ENCODE results near the gene FHIT. TPM values are rescaled to one million over a fixed set of nuclear protein-coding genes. Genes with fewer than 3 reads are reported as not detected.

FHIT gene
- total and polyA plus RNA-seq, 2 experiments from 2014 or later: 0.22 to 0.90 TPM

DNA sequence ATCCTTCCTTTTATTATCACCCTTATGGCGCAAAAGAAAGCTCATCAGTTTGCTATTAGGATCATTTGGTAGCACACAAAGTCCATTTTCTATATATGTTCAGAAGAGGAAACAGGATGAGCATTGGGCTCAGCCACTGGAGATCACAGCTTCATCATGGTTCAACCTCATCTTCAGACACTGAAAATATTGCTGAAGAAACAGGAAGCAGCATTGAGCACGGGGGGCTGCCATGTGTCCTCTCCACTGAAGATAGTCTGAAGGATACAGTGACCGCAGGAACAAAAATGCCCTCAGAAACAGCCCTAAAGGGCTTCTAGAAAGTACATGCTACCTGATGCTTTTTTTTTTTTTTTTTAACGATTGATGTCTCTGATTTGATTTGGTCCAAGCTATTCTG lies 1366.2 kb downstream of the FHIT start:
- no peak for DNase-seq
- 54 to 59% methylated on average over 4 of the region's 4 CpGs for WGBS, 2 experiments (ENCODE audit: low coverage in 1 of 2, low lambda C conversion rate in 2 of 2, missing lambda C conversion rate in 2 of 2)
- TF ChIP-seq EZH2 (IDR thresholded peaks at IDR 0.05; ENCODE audit: insufficient read depth, poor library complexity, severe bottlenecking) (no peak), EZH2phosphoT487 (IDR thresholded peaks at IDR 0.05; ENCODE audit: insufficient read depth, low read depth) (no peak)

DNA sequence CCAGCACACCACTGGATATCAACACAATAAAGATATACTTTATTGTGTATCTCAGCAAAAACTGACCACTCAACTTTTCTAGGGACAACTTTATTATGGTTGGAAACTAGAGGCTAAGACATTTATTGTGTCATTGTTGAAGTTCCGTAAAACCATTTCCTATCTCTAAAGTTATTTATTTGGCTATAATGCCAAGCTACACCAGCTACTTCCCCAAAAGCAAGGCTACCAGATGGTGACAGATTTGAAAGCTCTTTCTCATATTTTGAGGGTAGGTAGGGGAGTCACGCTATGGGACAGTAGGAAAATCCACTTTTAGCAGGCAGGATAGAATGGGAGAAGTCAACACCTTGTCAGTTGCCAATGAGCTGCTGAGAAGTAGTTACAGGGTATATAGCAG lies 1366.8 kb downstream of the FHIT start:
- no peak overlapping the region for H3K4me3 ChIP-seq
- H3K27me3 ChIP-seq (replicated peaks; ENCODE audit: insufficient read depth): no peaks in the 10 kb centered on the region
- H4K20me1 ChIP-seq (ENCODE audit: insufficient read depth): no peaks in the 10 kb centered on the region
- no peak for DNase-seq
- no peaks in the 10 kb centered on the region for H3K9me3 ChIP-seq (ENCODE audit: low read depth)
- no peaks in the 10 kb centered on the region for H3F3A ChIP-seq (ENCODE audit: insufficient read depth)
- TF ChIP-seq EZH2phosphoT487 (IDR thresholded peaks at IDR 0.05; ENCODE audit: insufficient read depth, low read depth) (no peak), EZH2 (IDR thresholded peaks at IDR 0.05; ENCODE audit: insufficient read depth, poor library complexity, severe bottlenecking) (no peak)
- H3K79me2 ChIP-seq (ENCODE audit: insufficient read depth): no peaks in the 10 kb centered on the region
- H3K4me1 ChIP-seq (ENCODE audit: insufficient read depth): no peaks in the 10 kb centered on the region
- H3K4me2 ChIP-seq (ENCODE audit: unreplicated experiment): no peak overlapping the region
- H3K36me3 ChIP-seq (ENCODE audit: low read depth): no peaks in the 10 kb centered on the region
- 58 to 59% methylated on average over 2 of the region's 2 CpGs for WGBS, 2 experiments (ENCODE audit: low coverage in 1 of 2, low lambda C conversion rate in 2 of 2, missing lambda C conversion rate in 2 of 2)
- H3K9me2 ChIP-seq (ENCODE audit: insufficient read depth): no peaks in the 10 kb centered on the region
- in situ Hi-C loops (cut with MboI): no loop called here
- H3K9ac ChIP-seq: no peak overlapping the region
- H2AFZ ChIP-seq: no peak overlapping the region
- no peak overlapping the region for H3K27ac ChIP-seq

More for the DNA sequence above, 1366.2 kb downstream of the FHIT start:
- Histone ChIP-seq H3K27me3 (replicated peaks; ENCODE audit: insufficient read depth) (no peaks in the 10 kb centered on the region), H3K27ac (no peak overlapping the region), H3K4me3 (no peak overlapping the region), H3K9ac (no peak overlapping the region), H3K4me1 (ENCODE audit: insufficient read depth) (no peaks in the 10 kb centered on the region), H3F3A (ENCODE audit: insufficient read depth) (no peaks in the 10 kb centered on the region), H3K9me2 (ENCODE audit: insufficient read depth) (no peaks in the 10 kb centered on the region), H3K4me2 (ENCODE audit: unreplicated experiment) (no peak overlapping the region), H3K36me3 (ENCODE audit: low read depth) (no peaks in the 10 kb centered on the region), H3K9me3 (ENCODE audit: low read depth) (no peaks in the 10 kb centered on the region), H4K20me1 (ENCODE audit: insufficient read depth) (no peaks in the 10 kb centered on the region), H2AFZ (no peak overlapping the region), H3K79me2 (ENCODE audit: insufficient read depth) (no peaks in the 10 kb centered on the region)
- in situ Hi-C loops (cut with MboI): no loop called here

DNA sequence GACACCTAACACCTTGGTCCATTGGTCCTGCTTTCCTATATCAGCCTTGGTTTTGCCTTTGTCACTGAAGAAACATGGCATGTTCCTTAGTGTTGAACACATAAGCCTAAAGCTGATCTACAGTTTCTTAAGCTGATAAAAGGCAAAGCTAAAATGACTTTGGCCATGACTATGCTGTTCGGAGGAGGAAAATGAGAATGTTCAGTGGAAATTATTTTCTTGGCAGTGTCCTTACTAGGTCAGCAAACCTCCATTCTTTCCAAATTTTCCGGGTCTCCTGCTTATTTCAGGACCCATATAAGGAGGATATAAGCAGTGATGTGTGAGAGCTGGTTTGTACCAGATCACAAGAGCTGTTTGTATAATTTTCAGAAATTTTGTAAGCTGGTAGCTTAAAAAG lies 1368.5 kb downstream of the FHIT start:
- Histone ChIP-seq H3K9me3 (ENCODE audit: low read depth) (no peaks in the 10 kb centered on the region), H3K27ac (no peak overlapping the region), H3K27me3 (replicated peaks; ENCODE audit: insufficient read depth) (no peaks in the 10 kb centered on the region), H3K9me2 (ENCODE audit: insufficient read depth) (no peaks in the 10 kb centered on the region), H3K36me3 (ENCODE audit: low read depth) (no peaks in the 10 kb centered on the region), H3K4me1 (ENCODE audit: insufficient read depth) (no peaks in the 10 kb centered on the region), H3K79me2 (ENCODE audit: insufficient read depth) (no peaks in the 10 kb centered on the region), H3K9ac (no peak overlapping the region), H3K4me3 (no peak overlapping the region), H3K4me2 (ENCODE audit: unreplicated experiment) (no peak overlapping the region), H3F3A (ENCODE audit: insufficient read depth) (no peaks in the 10 kb centered on the region), H2AFZ (no peak overlapping the region), H4K20me1 (ENCODE audit: insufficient read depth) (no peaks in the 10 kb centered on the region)
- no peak for TF ChIP-seq EZH2phosphoT487 (IDR thresholded peaks at IDR 0.05; ENCODE audit: insufficient read depth, low read depth)
- no peak for TF ChIP-seq EZH2 (IDR thresholded peaks at IDR 0.05; ENCODE audit: insufficient read depth, poor library complexity, severe bottlenecking)
- no peak for DNase-seq
- in situ Hi-C loops (cut with MboI): no loop called here
- WGBS, 2 experiments (ENCODE audit: low coverage in 1 of 2, low lambda C conversion rate in 2 of 2, missing lambda C conversion rate in 2 of 2): 40 to 54% methylated on average over 2 of the region's 2 CpGs

DNA sequence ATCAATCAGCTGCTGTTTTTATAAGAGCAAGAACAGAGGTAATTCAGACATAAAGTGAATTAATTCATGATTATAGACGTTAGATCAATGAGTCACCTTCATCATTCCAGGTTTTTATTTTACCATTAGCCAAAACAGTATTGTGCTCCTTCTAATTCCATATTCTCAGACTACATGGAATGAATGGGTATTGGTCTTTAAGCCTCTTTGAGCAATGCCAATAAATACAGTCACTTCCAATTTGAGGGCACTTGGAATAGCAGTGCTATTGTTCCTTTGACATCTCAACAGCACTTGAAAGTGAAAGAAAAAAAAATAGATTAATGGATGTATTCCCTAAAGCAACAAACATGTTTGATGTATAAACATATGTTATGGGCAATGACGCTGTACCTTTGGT lies 1370.5 kb downstream of the FHIT start:
- in situ Hi-C loops (cut with MboI): no loop called here
- H3K9me2 ChIP-seq (ENCODE audit: insufficient read depth): no peaks in the 10 kb centered on the region

DNA sequence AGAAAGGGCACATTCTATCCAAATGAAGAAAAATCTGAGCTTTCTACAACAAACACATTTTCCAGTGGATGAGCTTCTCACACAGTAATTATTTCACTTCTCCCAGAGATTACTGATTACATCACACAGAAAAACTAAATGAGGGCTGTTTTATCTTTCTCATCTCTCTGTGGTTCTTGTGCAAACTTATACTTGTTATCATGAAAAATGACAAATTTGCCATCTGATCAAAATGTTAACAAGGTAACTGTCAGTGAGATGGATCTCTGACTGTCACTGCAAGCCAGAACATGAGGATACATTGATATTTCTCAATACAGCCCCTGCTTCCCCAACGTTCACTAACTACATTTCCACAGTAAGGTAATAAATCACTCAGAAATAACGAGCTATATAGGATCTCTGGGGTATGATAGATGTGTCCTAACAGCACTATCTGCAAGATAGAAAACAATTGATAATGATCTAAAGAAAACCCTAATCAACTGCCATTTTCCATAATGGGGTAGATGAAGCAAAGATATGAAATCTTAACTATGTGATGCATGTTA lies 1372.1 kb downstream of the FHIT start:
- H3F3A ChIP-seq (ENCODE audit: insufficient read depth): no peaks in the 10 kb centered on the region
- H3K9ac ChIP-seq: no peak overlapping the region
- in situ Hi-C loops (cut with MboI): no loop called here
- no peak overlapping the region for H3K4me3 ChIP-seq
- DNase-seq: no peak
- no peak for TF ChIP-seq EZH2 (IDR thresholded peaks at IDR 0.05; ENCODE audit: insufficient read depth, poor library complexity, severe bottlenecking)
- no peak for TF ChIP-seq EZH2phosphoT487 (IDR thresholded peaks at IDR 0.05; ENCODE audit: insufficient read depth, low read depth)
- no peak overlapping the region for H3K4me2 ChIP-seq (ENCODE audit: unreplicated experiment)
- H3K36me3 ChIP-seq (ENCODE audit: low read depth): no peaks in the 10 kb centered on the region
- no peaks in the 10 kb centered on the region for H3K4me1 ChIP-seq (ENCODE audit: insufficient read depth)
- 8 to 9% methylated on average over 2 of the region's 2 CpGs for WGBS, 2 experiments (ENCODE audit: low coverage in 1 of 2, low lambda C conversion rate in 2 of 2, missing lambda C conversion rate in 2 of 2)
- H3K9me3 ChIP-seq (ENCODE audit: low read depth): no peaks in the 10 kb centered on the region
- H2AFZ ChIP-seq: no peak overlapping the region
- H3K27me3 ChIP-seq (replicated peaks; ENCODE audit: insufficient read depth): no peaks in the 10 kb centered on the region
- H3K9me2 ChIP-seq (ENCODE audit: insufficient read depth): no peaks in the 10 kb centered on the region
- no peaks in the 10 kb centered on the region for H4K20me1 ChIP-seq (ENCODE audit: insufficient read depth)
- no peak overlapping the region for H3K27ac ChIP-seq
- H3K79me2 ChIP-seq (ENCODE audit: insufficient read depth): no peaks in the 10 kb centered on the region

More for the DNA sequence above, 1370.5 kb downstream of the FHIT start:
- H3K4me3 ChIP-seq: no peak overlapping the region
- no peaks in the 10 kb centered on the region for H4K20me1 ChIP-seq (ENCODE audit: insufficient read depth)
- no peak overlapping the region for H3K27ac ChIP-seq
- H3F3A ChIP-seq (ENCODE audit: insufficient read depth): no peaks in the 10 kb centered on the region
- no peak overlapping the region for H3K9ac ChIP-seq
- no peak overlapping the region for H2AFZ ChIP-seq
- 36 to 45% methylated on average over 2 of the region's 2 CpGs for WGBS, 2 experiments (ENCODE audit: low coverage in 1 of 2, low lambda C conversion rate in 2 of 2, missing lambda C conversion rate in 2 of 2)
- H3K27me3 ChIP-seq (replicated peaks; ENCODE audit: insufficient read depth): no peaks in the 10 kb centered on the region
- no peak for DNase-seq
- no peaks in the 10 kb centered on the region for H3K9me3 ChIP-seq (ENCODE audit: low read depth)
- H3K4me2 ChIP-seq (ENCODE audit: unreplicated experiment): no peak overlapping the region
- H3K4me1 ChIP-seq (ENCODE audit: insufficient read depth): no peaks in the 10 kb centered on the region
- no peak for TF ChIP-seq EZH2phosphoT487 (IDR thresholded peaks at IDR 0.05; ENCODE audit: insufficient read depth, low read depth)
- TF ChIP-seq EZH2 (IDR thresholded peaks at IDR 0.05; ENCODE audit: insufficient read depth, poor library complexity, severe bottlenecking): no peak
- no peaks in the 10 kb centered on the region for H3K79me2 ChIP-seq (ENCODE audit: insufficient read depth)
- no peaks in the 10 kb centered on the region for H3K36me3 ChIP-seq (ENCODE audit: low read depth)

Measured in GM23248 (cell line).